H1 (cell line): Measurements from ENCODE around the gene AGTR1. TPM values are rescaled to one million over a fixed set of nuclear protein-coding genes. Genes with fewer than 3 reads are reported as not detected.

Experiments used
- CTCF ChIA-PET: fragments of 300-600 bp; sonication (Branson Sonifier 250); formaldehyde crosslinking; loops from one replicate; lab custom pipeline; 2021; ENCODE audit not compliant: partially characterized antibody; lab: Charles Lee
- POLR2A ChIA-PET: fragments of 300-600 bp; sonication (Branson Sonifier 250); formaldehyde crosslinking; loops from one replicate; lab custom pipeline; 2021; ENCODE audit warnings: inconsistent platforms; ENCODE audit not compliant: partially characterized antibody; lab: Charles Lee
- DNase-seq, 2 experiments: peaks; one replicate each; pipeline versions ENCODE4 v3.0.0 to v3.0.0-alpha.2; 2010 to 2022; ENCODE audit warnings: low spot score in 2 of 2, low read depth in 1 of 2, mixed read lengths in 1 of 2
- FAIRE-seq: peaks from 2 replicates; lab custom pipeline; 2011; peaks lifted over from hg19 to GRCh38; lab: Jason Lieb, UNC
- H2AFZ ChIP-seq: 2 replicates; pipeline ENCODE4 v1.8.1; 2012; ENCODE audit warnings: low read length, inconsistent platforms
- H2AK5ac ChIP-seq: 2 replicates; pipeline ENCODE4 v1.6.1; 2013; ENCODE audit warnings: low read depth, low read length
- H2BK120ac ChIP-seq: replicated peaks from 2 replicates; pipeline ENCODE3; 2013; ENCODE audit warnings: low read depth, low read length, inconsistent platforms
- H2BK12ac ChIP-seq: 2 replicates; pipeline ENCODE4 v1.6.1; 2013; ENCODE audit warnings: low read depth, low read length
- H2BK15ac ChIP-seq: 2 replicates; pipeline ENCODE4 v1.6.1; 2013; ENCODE audit warnings: low read length
- H2BK20ac ChIP-seq: 2 replicates; pipeline ENCODE4 v1.6.1; 2013; ENCODE audit warnings: low read length
- H2BK5ac ChIP-seq: 2 replicates; pipeline ENCODE4 v1.6.1; 2013; ENCODE audit warnings: low read depth, low read length
- H3K14ac ChIP-seq: 2 replicates; pipeline ENCODE4 v1.6.1; 2013; ENCODE audit warnings: inconsistent platforms; ENCODE audit not compliant: insufficient read length
- H3K18ac ChIP-seq: 2 replicates; pipeline ENCODE4 v1.6.1; 2013; ENCODE audit warnings: low read length; ENCODE audit errors: extremely low read depth
- H3K23ac ChIP-seq: 2 replicates; pipeline ENCODE4 v1.6.1; 2013; ENCODE audit warnings: inconsistent platforms; ENCODE audit not compliant: insufficient read length
- H3K23me2 ChIP-seq: 2 replicates; pipeline ENCODE4 v1.6.1; 2013; ENCODE audit warnings: low read depth, low read length
- H3K27ac ChIP-seq: 2 replicates; pipeline ENCODE4 v1.6.1; 2011; ENCODE audit warnings: low read depth, low read length, inconsistent platforms
- H3K27me3 ChIP-seq, 4 experiments: replicated peaks in 1 of 4; 1 replicate in 1 of 4; 2 replicates in 3 of 4; pipeline versions ENCODE4 v1.6.1 to v1.8.1; 2011 to 2013; ENCODE audit warnings: low read length in 3 of 4, mild to moderate bottlenecking in 3 of 4, inconsistent platforms in 2 of 4, mixed read lengths in 2 of 4, moderate library complexity in 1 of 4; ENCODE audit not compliant: control insufficient read depth in 3 of 4, insufficient read depth in 3 of 4; ENCODE audit errors: extremely low read depth in 1 of 4
- H3K36me3 ChIP-seq, 4 experiments: 2 replicates each; pipeline versions ENCODE4 v1.6.1 to v1.8.1; 2011 to 2013; ENCODE audit warnings: mild to moderate bottlenecking in 4 of 4, low read length in 3 of 4, moderate library complexity in 2 of 4, control low read depth in 1 of 4, inconsistent platforms in 1 of 4; ENCODE audit not compliant: insufficient read depth in 4 of 4, control insufficient read depth in 2 of 4
- H3K4ac ChIP-seq: replicated peaks from 2 replicates; pipeline ENCODE3; 2013; ENCODE audit warnings: low read length, low read depth, mixed read lengths, inconsistent platforms; ENCODE audit not compliant: insufficient read length
- H3K4me1 ChIP-seq, 4 experiments: replicated peaks in 1 of 4; 1 replicate in 1 of 4; 2 replicates in 3 of 4; pipeline versions ENCODE4 v1.6.1 to v1.8.1; 2011 to 2013; ENCODE audit warnings: low read length in 3 of 4, inconsistent platforms in 2 of 4, mixed read lengths in 1 of 4; ENCODE audit not compliant: insufficient read depth in 4 of 4, control insufficient read depth in 3 of 4
- H3K4me2 ChIP-seq, 2 experiments: 2 replicates each; pipeline versions ENCODE4 v1.6.1 to v1.8.1; 2011 to 2013; ENCODE audit warnings: low read depth in 2 of 2, low read length in 2 of 2, control low read depth in 1 of 2, inconsistent platforms in 1 of 2, mild to moderate bottlenecking in 1 of 2; ENCODE audit not compliant: insufficient read depth in 1 of 2
- H3K4me3 ChIP-seq, 4 experiments: fragments of 200-600, 300-600 bp in 1 of 4; sonication (generic), shearing (Covaris generic), sonication (Bioruptor Twin) in 1 of 4; 2 replicates each; pipeline versions ENCODE4 v1.5.1 to v1.8.1; 2011 to 2016; ENCODE audit warnings: low read length in 4 of 4, low read depth in 3 of 4, control low read depth in 2 of 4, inconsistent platforms in 2 of 4, mild to moderate bottlenecking in 2 of 4, mixed read lengths in 1 of 4, moderate library complexity in 1 of 4; ENCODE audit not compliant: insufficient read depth in 2 of 4; ENCODE audit errors: extremely low read depth in 1 of 4
- H3K56ac ChIP-seq: replicated peaks from 2 replicates; pipeline ENCODE3; 2013; ENCODE audit warnings: low read depth, mild to moderate bottlenecking, mixed read lengths, low read length, inconsistent platforms; ENCODE audit not compliant: insufficient read length
- H3K79me1 ChIP-seq: 2 replicates; pipeline ENCODE4 v1.6.1; 2013; ENCODE audit warnings: low read depth, low read length, control low read depth
- H3K79me2 ChIP-seq, 2 experiments: 2 replicates each; pipeline versions ENCODE4 v1.6.1 to v1.8.1; 2012 to 2013; ENCODE audit warnings: low read length in 2 of 2, mild to moderate bottlenecking in 2 of 2, inconsistent platforms in 1 of 2; ENCODE audit not compliant: insufficient read depth in 2 of 2, control insufficient read depth in 1 of 2
- H3K9ac ChIP-seq, 4 experiments: replicated peaks in 1 of 4; 1 replicate in 1 of 4; 2 replicates in 3 of 4; pipeline versions ENCODE4 v1.6.1 to v1.8.1; 2011 to 2013; ENCODE audit warnings: low read depth in 3 of 4, low read length in 3 of 4, control low read depth in 2 of 4, mild to moderate bottlenecking in 2 of 4, moderate library complexity in 2 of 4, inconsistent platforms in 1 of 4; ENCODE audit errors: extremely low read depth in 1 of 4
- H3K9me3 ChIP-seq, 2 experiments: 2 replicates each; pipeline versions ENCODE4 v1.6.1 to v1.8.1; 2012 to 2013; ENCODE audit warnings: mild to moderate bottlenecking in 2 of 2, moderate library complexity in 2 of 2, control low read depth in 1 of 2, inconsistent platforms in 1 of 2, low read depth in 1 of 2, low read length in 1 of 2, mixed read lengths in 1 of 2; ENCODE audit not compliant: insufficient read depth in 2 of 2
- H4K20me1 ChIP-seq, 2 experiments: replicated peaks in 1 of 2; 2 replicates each; pipeline versions ENCODE3 to v1.8.1; 2011 to 2013; ENCODE audit warnings: inconsistent platforms in 2 of 2, low read length in 2 of 2, mild to moderate bottlenecking in 1 of 2; ENCODE audit not compliant: insufficient read depth in 2 of 2, control insufficient read depth in 1 of 2
- H4K5ac ChIP-seq: 2 replicates; pipeline ENCODE4 v1.6.1; 2013; ENCODE audit warnings: low read length, low read depth, mixed read lengths, inconsistent platforms; ENCODE audit not compliant: insufficient read length
- H4K8ac ChIP-seq: 2 replicates; pipeline ENCODE4 v1.8.0; 2013; ENCODE audit warnings: mild to moderate bottlenecking, moderate library complexity, low read length, inconsistent platforms; ENCODE audit not compliant: insufficient read depth; ENCODE audit errors: extremely low read depth
- H4K91ac ChIP-seq: replicated peaks from 2 replicates; pipeline ENCODE3; 2013; ENCODE audit warnings: low read length, mixed read lengths, inconsistent platforms; ENCODE audit not compliant: insufficient read length
- BCL11A ChIP-seq, 2 experiments: IDR thresholded peaks; one replicate each; pipeline ENCODE4 v1.6.1; 2011; ENCODE audit warnings: low read depth in 2 of 2, low read length in 2 of 2, mild to moderate bottlenecking in 2 of 2
- EZH2 ChIP-seq: fragments of 200-600 bp; sonication (generic); IDR thresholded peaks from 2 replicates; pipeline ENCODE4 v1.7.1; 2012; ENCODE audit warnings: low read depth, mild to moderate bottlenecking, moderate library complexity, low read length, inconsistent platforms; ENCODE audit not compliant: severe bottlenecking
- HDAC2 ChIP-seq, 2 experiments: fragments of 300-600 bp in 1 of 2; sonication (generic) in 1 of 2; IDR thresholded peaks; 2 replicates each; pipeline ENCODE4 v1.6.1; 2011 to 2012; ENCODE audit warnings: low read depth in 2 of 2, low read length in 2 of 2, mild to moderate bottlenecking in 2 of 2, moderate library complexity in 2 of 2, borderline replicate concordance in 1 of 2, inconsistent platforms in 1 of 2
- NANOG ChIP-seq: IDR thresholded peaks from 2 replicates; pipeline ENCODE4 v1.6.1; 2011; ENCODE audit warnings: low read length, low read depth, mild to moderate bottlenecking, inconsistent platforms; ENCODE audit not compliant: insufficient read depth, poor library complexity, severe bottlenecking
- RAD21 ChIP-seq, 2 experiments: IDR thresholded peaks in 1 of 2; conservative IDR thresholded peaks in 1 of 2; 2 replicates each; pipeline ENCODE4 v1.6.1; 2011; ENCODE audit warnings: low read depth in 2 of 2, low read length in 2 of 2, improper control_type of control experiment in 1 of 2, inconsistent platforms in 1 of 2, mild to moderate bottlenecking in 1 of 2, moderate library complexity in 1 of 2
- RXRA ChIP-seq: IDR thresholded peaks from 2 replicates; pipeline ENCODE4 v1.6.1; 2011; ENCODE audit warnings: low read depth, mild to moderate bottlenecking, low read length, moderate library complexity; ENCODE audit not compliant: insufficient read depth
- TAF1 ChIP-seq: IDR thresholded peaks from 2 replicates; pipeline ENCODE4 v1.6.1; 2011; ENCODE audit warnings: mild to moderate bottlenecking, low read depth, low read length
- TAF7 ChIP-seq: optimal IDR thresholded peaks from 2 replicates; pipeline ENCODE3; 2011; ENCODE audit warnings: low read depth, mild to moderate bottlenecking, inconsistent platforms, low read length, moderate library complexity, borderline replicate concordance
- WGBS, 2 experiments: shearing (Covaris generic) in 1 of 2; methylation state at CpG; one replicate each; pipeline versions ENCODE4 v1.1.6 to v1.1.7; 2013 to 2015; ENCODE audit warnings: low lambda C conversion rate in 2 of 2, mixed read lengths in 2 of 2, inconsistent platforms in 1 of 2, low coverage in 1 of 2, missing lambda C conversion rate in 1 of 2; ENCODE audit not compliant: insufficient replicate concordance in 2 of 2, insufficient coverage in 1 of 2, insufficient read length in 1 of 2; ENCODE audit errors: extremely low coverage in 1 of 2, missing lambda C conversion rate in 1 of 2; 5-methylcytosine and 5-hydroxymethylcytosine counted together
- polyA plus RNA-seq, 7 experiments: library from polyadenylated mRNA; depleted of rRNA in 3 of 7; stranded (reverse) in 5 of 7; unstranded in 2 of 7; fragments of >200 nt in 5 of 7; fragments of 200-250 nt in 2 of 7; gene quantifications; 1 replicate in 5 of 7; 2 replicates in 1 of 7; 4 replicates in 1 of 7; pipeline versions ENCODE4 v1.2.1 to v1.2.3, GENCODE V29; 2011 to 2013; ENCODE audit warnings: missing spikeins in 2 of 7, mixed read lengths in 2 of 7
- total RNA-seq: library from RNA; stranded (reverse); fragmentation: NEBNext Ultra II Directional; extraction: Animal tissue kit (Norgen Biotek cat#: 25700); gene quantifications from 2 replicates; pipeline ENCODE4 v1.2.1, GENCODE V29; 2021

The AGTR1 gene
- total and polyA plus RNA-seq, 2 of the 8 experiments (the other 6 are each of a cell fraction or from before 2014, with no cell fraction given): 0.03 TPM; not detected in 1

DNA sequence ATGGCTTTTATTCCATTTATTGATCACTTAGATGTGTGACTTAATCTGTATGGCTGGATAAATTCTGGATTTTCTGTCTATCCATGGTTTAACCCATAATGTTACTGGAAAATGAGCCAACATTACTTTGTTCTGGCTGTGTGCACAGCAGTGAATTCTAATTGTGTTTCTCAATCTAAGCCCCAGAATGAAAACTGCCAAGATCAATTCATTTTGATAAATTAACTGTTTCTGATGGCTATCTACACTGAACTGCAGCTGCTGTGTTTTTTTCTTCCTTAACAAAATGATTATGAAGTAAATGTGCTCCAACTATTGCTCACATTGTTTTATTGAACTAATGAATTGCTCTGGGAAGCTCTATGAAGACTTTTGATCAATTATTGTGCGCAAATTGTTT is 94.2 kb downstream of the AGTR1 start:
- Histone ChIP-seq H3K27ac (no peak overlapping the region), H4K91ac (no peak overlapping the region), H3K79me2 (no peaks in the 10 kb centered on the region), H3K18ac (no peak overlapping the region), H3K23ac (no peak overlapping the region), H2BK20ac (no peak overlapping the region), H3K14ac (no peak overlapping the region), H3K27me3 (no peaks in the 10 kb centered on the region), H3K4me1 (peaks cover 0 to 3% (median 0%) of the 10 kb centered on the region in 4 experiments; a peak in 1 of 7 replicates), H3K56ac (no peak overlapping the region), H3K36me3 (no peaks in the 10 kb centered on the region; a peak in 1 of 8 replicates), H3K9me3 (peaks cover 3% of the 10 kb centered on the region in 2 experiments; a peak in 3 of 4 replicates), H4K20me1 (no peaks in the 10 kb centered on the region), H4K5ac (no peak overlapping the region), H2BK120ac (no peak overlapping the region), H3K4me2 (no peak overlapping the region), H3K4ac (no peak overlapping the region), H4K8ac (no peak overlapping the region), H2BK5ac (no peak overlapping the region), H3K9ac (no peak overlapping the region), H3K23me2 (no peaks in the 10 kb centered on the region), H2BK12ac (no peak overlapping the region), H3K4me3 (no peak overlapping the region), H2BK15ac (no peak overlapping the region), H2AK5ac (no peak overlapping the region), H2AFZ (no peak overlapping the region), H3K79me1 (no peaks in the 10 kb centered on the region)
- POLR2A ChIA-PET: no interaction called here
- no peak for DNase-seq
- CTCF ChIA-PET: no interaction called here
- FAIRE-seq: no peak
- 95% methylated on average over 1 of the region's 1 CpG; no CpG with 5 or more reads in 1 of the 2 experiments for WGBS, 2 experiments
- TF ChIP-seq RAD21 (IDR thresholded peaks at IDR 0.05 in 1 of 2, conservative IDR thresholded peaks at IDR 0.05 in 1 of 2; ENCODE audit: low read depth in 2 of 2, low read length in 2 of 2) (no peak), TAF7 (no peak), TAF1 (no peak), BCL11A (IDR thresholded peaks at IDR 0.05; ENCODE audit: low read depth in 2 of 2, low read length in 2 of 2) (no peak), EZH2 (no peak), HDAC2 (IDR thresholded peaks at IDR 0.05; ENCODE audit: borderline replicate concordance in 1 of 2, low read depth in 2 of 2, low read length in 2 of 2) (no peak), RXRA (no peak), NANOG (no peak)
